ENCODE data around the gene PARP6. TPM values are rescaled to one million over a fixed set of nuclear protein-coding genes. Genes with fewer than 3 reads are reported as not detected.

PARP6 gene
- total RNA-seq, 1 experiment from 2014 or later: 65.9 TPM

GRCh38 chr15:72242775-72243370 is 29.5 kb downstream of the PARP6 start:
- Histone ChIP-seq H2AFZ (no peak overlapping the region), H3K27ac (no peak overlapping the region), H3K4me1 (replicated peaks; ENCODE audit: insufficient read depth) (peaks cover 14% of the 10 kb centered on the region), H3F3A (ENCODE audit: insufficient read depth, low read depth) (peaks cover 21% of the 10 kb centered on the region), H3K36me3 (ENCODE audit: low read depth) (peaks cover 12% of the 10 kb centered on the region; the same call in 1 of the 2 replicates), H3K9me3 (ENCODE audit: insufficient read depth, low read depth) (no peaks in the 10 kb centered on the region), H3K4me3 (no peak overlapping the region), H3K9me2 (ENCODE audit: insufficient read depth) (no peaks in the 10 kb centered on the region), H3K79me2 (ENCODE audit: low read depth) (no peaks in the 10 kb centered on the region), H3K27me3 (ENCODE audit: insufficient read depth, low read depth) (no peaks in the 10 kb centered on the region), H3K4me2 (no peak overlapping the region), H4K20me1 (ENCODE audit: insufficient read depth) (no peaks in the 10 kb centered on the region)
- TF ChIP-seq, protein P1, sequence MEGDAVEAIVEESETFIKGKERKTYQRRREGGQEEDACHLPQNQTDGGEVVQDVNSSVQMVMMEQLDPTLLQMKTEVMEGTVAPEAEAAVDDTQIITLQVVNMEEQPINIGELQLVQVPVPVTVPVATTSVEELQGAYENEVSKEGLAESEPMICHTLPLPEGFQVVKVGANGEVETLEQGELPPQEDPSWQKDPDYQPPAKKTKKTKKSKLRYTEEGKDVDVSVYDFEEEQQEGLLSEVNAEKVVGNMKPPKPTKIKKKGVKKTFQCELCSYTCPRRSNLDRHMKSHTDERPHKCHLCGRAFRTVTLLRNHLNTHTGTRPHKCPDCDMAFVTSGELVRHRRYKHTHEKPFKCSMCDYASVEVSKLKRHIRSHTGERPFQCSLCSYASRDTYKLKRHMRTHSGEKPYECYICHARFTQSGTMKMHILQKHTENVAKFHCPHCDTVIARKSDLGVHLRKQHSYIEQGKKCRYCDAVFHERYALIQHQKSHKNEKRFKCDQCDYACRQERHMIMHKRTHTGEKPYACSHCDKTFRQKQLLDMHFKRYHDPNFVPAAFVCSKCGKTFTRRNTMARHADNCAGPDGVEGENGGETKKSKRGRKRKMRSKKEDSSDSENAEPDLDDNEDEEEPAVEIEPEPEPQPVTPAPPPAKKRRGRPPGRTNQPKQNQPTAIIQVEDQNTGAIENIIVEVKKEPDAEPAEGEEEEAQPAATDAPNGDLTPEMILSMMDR (conservative IDR thresholded peaks at IDR 0.05): no peak
- no peak for TF ChIP-seq EZH2 (IDR thresholded peaks at IDR 0.05; ENCODE audit: low read depth)
- ChIA-PET CTCF (no interaction called here), POLR2A (ENCODE audit: unreplicated experiment) (interaction anchor here (0.6 kb wide), 1 partner anchor 75 kb away, joined by 3 read pairs; no protein-coding TSS in a partner anchor)
- intact Hi-C loops (cut with micrococcal nuclease; ENCODE audit: unreplicated experiment): no loop called here
- no peak for DNase-seq
- BruUV-seq (replicated peaks): no TSS peak

GRCh38 chr15:72239652-72240051 is 32.7 kb downstream of the PARP6 start:
- H3K4me2 ChIP-seq: no peak overlapping the region
- H3K27ac ChIP-seq: peak overlapping the region; percentile 32; the same call in 1 of the 2 replicates
- no peaks in the 10 kb centered on the region for H3K9me2 ChIP-seq (ENCODE audit: insufficient read depth)
- H3K4me3 ChIP-seq: no peak overlapping the region
- H2AFZ ChIP-seq: no peak overlapping the region
- H3K9me3 ChIP-seq (ENCODE audit: insufficient read depth, low read depth): no peaks in the 10 kb centered on the region
- TF ChIP-seq EZH2 (IDR thresholded peaks at IDR 0.05; ENCODE audit: low read depth): no peak
- TF ChIP-seq, protein P1 (conservative IDR thresholded peaks at IDR 0.05): no peak
- peaks cover 27% of the 10 kb centered on the region for H3K79me2 ChIP-seq (ENCODE audit: low read depth)
- H3K36me3 ChIP-seq (ENCODE audit: low read depth): peaks cover 11% of the 10 kb centered on the region; the same call in 1 of the 2 replicates
- BruUV-seq (replicated peaks): no TSS peak
- H3F3A ChIP-seq (ENCODE audit: insufficient read depth, low read depth): peaks cover 34% of the 10 kb centered on the region
- DNase-seq: no peak
- CTCF ChIA-PET: no interaction called here
- intact Hi-C loops (cut with micrococcal nuclease; ENCODE audit: unreplicated experiment): no loop called here
- no peaks in the 10 kb centered on the region for H4K20me1 ChIP-seq (ENCODE audit: insufficient read depth)
- H3K27me3 ChIP-seq (ENCODE audit: insufficient read depth, low read depth): no peaks in the 10 kb centered on the region
- POLR2A ChIA-PET (ENCODE audit: unreplicated experiment): interaction anchor here (0.5 to 0.6 kb wide), 2 partner anchors 9 to 447 kb away, joined by 3 to 10 read pairs; partner anchors contain the start of gene PKM
- H3K4me1 ChIP-seq (replicated peaks; ENCODE audit: insufficient read depth): peaks cover 39% of the 10 kb centered on the region

DNA sequence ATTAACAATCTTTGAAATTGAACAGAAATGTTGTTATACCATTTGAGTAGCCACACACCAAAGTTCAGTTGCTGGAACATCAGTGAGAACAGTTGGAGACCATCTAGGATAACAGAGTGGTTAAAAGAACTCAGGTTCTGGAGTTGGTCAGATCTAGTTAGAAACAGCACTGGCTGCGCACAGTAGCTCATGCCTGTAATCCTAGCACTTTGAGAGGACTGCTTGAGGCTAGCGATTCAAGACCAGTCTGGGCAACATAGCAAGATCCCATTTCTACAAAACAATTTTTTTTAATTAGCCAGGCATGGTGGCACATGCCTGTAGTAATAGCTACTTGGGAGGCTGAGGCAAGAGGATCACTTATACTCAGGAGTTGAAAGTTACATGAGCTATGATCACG is 33.8 kb downstream of the PARP6 start:
- H3K27ac ChIP-seq: peak overlapping the region; percentile 96
- H3K36me3 ChIP-seq (ENCODE audit: low read depth): 0 out of 2 replicates have a peak, but pooled peaks cover 3% of the 10 kb centered on the region
- H3F3A ChIP-seq (ENCODE audit: insufficient read depth, low read depth): peaks cover 40% of the 10 kb centered on the region
- DNase-seq: no peak
- intact Hi-C loops (cut with micrococcal nuclease; ENCODE audit: unreplicated experiment): no loop called here
- H3K9me3 ChIP-seq (ENCODE audit: insufficient read depth, low read depth): no peaks in the 10 kb centered on the region
- no peak overlapping the region for H3K4me3 ChIP-seq
- TF ChIP-seq, protein P1 (conservative IDR thresholded peaks at IDR 0.05): no peak
- TF ChIP-seq EZH2 (IDR thresholded peaks at IDR 0.05; ENCODE audit: low read depth): no peak
- ChIA-PET POLR2A (ENCODE audit: unreplicated experiment) (interaction anchor here (0.6 kb wide), 1 partner anchor 126 kb away, joined by 4 read pairs; no protein-coding TSS in a partner anchor), CTCF (interaction anchor here (0.7 kb wide), 2 partner anchors 12 to 361 kb away, joined by 3 read pairs; no protein-coding TSS in a partner anchor)
- H3K9me2 ChIP-seq (ENCODE audit: insufficient read depth): no peaks in the 10 kb centered on the region
- no peak overlapping the region for H2AFZ ChIP-seq
- BruUV-seq (replicated peaks): no TSS peak
- peaks cover 37% of the 10 kb centered on the region for H3K79me2 ChIP-seq (ENCODE audit: low read depth)
- H4K20me1 ChIP-seq (ENCODE audit: insufficient read depth): no peaks in the 10 kb centered on the region
- peaks cover 47% of the 10 kb centered on the region for H3K4me1 ChIP-seq (replicated peaks; ENCODE audit: insufficient read depth)
- peak overlapping the region; percentile 98 for H3K4me2 ChIP-seq
- H3K27me3 ChIP-seq (ENCODE audit: insufficient read depth, low read depth): no peaks in the 10 kb centered on the region
